Glutamatergic neuron (in vitro differentiated cells): ENCODE data around the gene IQCM. TPM values are rescaled to one million over a fixed set of nuclear protein-coding genes. Genes with fewer than 3 reads are reported as not detected.

Source experiments
- DNase-seq: peaks from one replicate; pipeline ENCODE4 v3.0.0; 2022
- H3K27ac Mint-ChIP-seq: one replicate; pipeline ENCODE4 v1.8.0; 2020; ENCODE audit warnings: mild to moderate bottlenecking, mixed read lengths, inconsistent platforms; ENCODE audit not compliant: unreplicated experiment
- H3K27me3 Mint-ChIP-seq: one replicate; pipeline ENCODE4 v1.8.0; 2020; ENCODE audit warnings: mild to moderate bottlenecking, moderate library complexity, mixed read lengths, inconsistent platforms; ENCODE audit not compliant: unreplicated experiment
- H3K36me3 Mint-ChIP-seq: one replicate; pipeline ENCODE4 v1.8.0; 2020; ENCODE audit warnings: mild to moderate bottlenecking, mixed read lengths, inconsistent platforms; ENCODE audit not compliant: unreplicated experiment
- H3K4me1 Mint-ChIP-seq: one replicate; pipeline ENCODE4 v1.8.0; 2020; ENCODE audit warnings: mild to moderate bottlenecking, low read depth, mixed read lengths, inconsistent platforms; ENCODE audit not compliant: unreplicated experiment
- H3K4me3 Mint-ChIP-seq: one replicate; pipeline ENCODE4 v1.8.0; 2020; ENCODE audit warnings: mild to moderate bottlenecking, mixed read lengths, inconsistent platforms; ENCODE audit not compliant: unreplicated experiment
- H3K9me3 Mint-ChIP-seq: one replicate; pipeline ENCODE4 v1.8.0; 2020; ENCODE audit warnings: mild to moderate bottlenecking, moderate library complexity, mixed read lengths, inconsistent platforms; ENCODE audit not compliant: unreplicated experiment
- CTCF ChIP-seq: fragments of 200-600 bp; sonication (generic); IDR thresholded peaks from one replicate; pipeline ENCODE4 v1.5.0; 2021; ENCODE audit not compliant: partially characterized antibody, unreplicated experiment
- total RNA-seq: library from RNA; stranded (reverse); fragmentation: NEBNext Ultra II Directional; extraction: Animal tissue kit (Norgen Biotek cat#: 25700); gene quantifications from one replicate; pipeline ENCODE4 v1.2.1, GENCODE V29; 2021; ENCODE audit not compliant: unreplicated experiment

IQCM gene
- total RNA-seq, 1 donor from 2014 or later = not detected

- DNase-seq = peak; percentile 16
- Mint-ChIP-seq H3K36me3 (no peaks in the 10 kb centered on the region), H3K4me3 (no peak overlapping the region), H3K4me1 (peaks cover 12% of the 10 kb centered on the region), H3K9me3 (peaks cover 2% of the 10 kb centered on the region), H3K27me3 (no peaks in the 10 kb centered on the region), H3K27ac (no peak overlapping the region)
- no peak for TF ChIP-seq CTCF
Observed at GRCh38 chr4:149549911-149550310, 265.7 kb downstream of the IQCM start.

DNA sequence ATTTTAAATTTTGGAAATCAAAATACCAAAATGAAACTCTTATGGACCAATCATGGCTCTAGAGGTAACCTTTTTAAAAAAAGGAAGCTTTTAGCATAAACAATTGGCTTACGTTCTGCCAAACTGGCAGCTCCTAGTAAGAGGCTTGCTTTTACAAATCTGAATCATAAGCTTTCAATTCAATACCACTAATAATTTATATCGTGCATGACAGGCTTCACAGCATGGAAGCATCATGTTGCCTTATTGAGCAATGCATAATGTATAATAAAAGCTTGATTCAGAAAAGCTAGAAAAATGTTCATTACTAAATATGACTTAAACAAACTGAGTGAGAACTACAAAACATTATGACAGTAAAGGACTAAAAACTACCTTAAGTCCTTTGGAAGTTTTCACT is 280.9 kb downstream of the IQCM start:
- no peak overlapping the region for H3K4me3 Mint-ChIP-seq
- DNase-seq = no peak
- no peak for TF ChIP-seq CTCF
- H3K27me3 Mint-ChIP-seq = peaks cover 5% of the 10 kb centered on the region
- H3K36me3 Mint-ChIP-seq = peaks cover 9% of the 10 kb centered on the region
- no peaks in the 10 kb centered on the region for H3K9me3 Mint-ChIP-seq
- H3K27ac Mint-ChIP-seq = no peak overlapping the region
- peaks cover 13% of the 10 kb centered on the region for H3K4me1 Mint-ChIP-seq

DNA sequence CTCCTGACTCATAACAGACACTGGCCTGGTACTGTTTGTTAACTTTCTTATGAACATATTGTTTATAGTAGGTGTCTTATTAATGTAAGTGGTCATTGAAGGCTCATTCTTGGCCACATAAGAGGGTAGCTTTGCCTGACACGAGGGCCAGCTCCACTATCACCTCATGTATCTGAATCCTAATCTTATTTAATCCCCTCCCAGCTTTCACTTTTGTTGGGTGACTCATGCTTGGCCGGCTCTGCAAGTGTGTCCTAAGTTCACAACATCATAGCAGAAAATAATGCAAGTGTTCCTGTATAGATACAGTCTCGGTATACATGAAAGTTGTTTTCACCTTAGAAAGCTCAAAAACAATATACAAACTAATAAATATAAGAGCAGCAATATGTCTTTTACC is 283.8 kb downstream of the IQCM start:
- no peak for TF ChIP-seq CTCF
- Mint-ChIP-seq H3K36me3 (peaks cover 9% of the 10 kb centered on the region), H3K4me1 (peaks cover 11% of the 10 kb centered on the region), H3K27me3 (peaks cover 2% of the 10 kb centered on the region), H3K9me3 (no peaks in the 10 kb centered on the region), H3K4me3 (no peak overlapping the region), H3K27ac (no peak overlapping the region)
- DNase-seq = no peak

DNA sequence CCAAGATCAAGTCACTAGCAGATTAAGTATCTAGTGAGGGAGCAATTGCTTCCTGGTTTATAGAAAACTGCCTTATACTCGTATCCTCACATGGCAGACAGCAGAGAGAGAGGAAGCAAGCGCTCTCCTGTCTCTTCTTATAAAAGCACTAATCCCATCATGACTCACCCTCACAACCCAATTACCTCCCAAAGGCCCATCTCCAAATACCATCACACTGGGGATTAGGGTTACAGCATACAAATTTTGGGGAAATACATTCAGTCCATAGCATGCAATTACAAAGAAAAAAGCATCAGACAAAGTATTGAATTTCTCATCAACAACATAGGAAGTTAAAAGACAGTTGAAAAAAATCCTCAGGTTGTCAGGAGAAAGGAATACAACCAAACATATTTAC is 292.6 kb downstream of the IQCM start:
- Mint-ChIP-seq H3K36me3 (no peaks in the 10 kb centered on the region), H3K9me3 (peaks cover 1% of the 10 kb centered on the region), H3K27me3 (peaks cover 4% of the 10 kb centered on the region), H3K4me3 (no peak overlapping the region), H3K27ac (no peak overlapping the region), H3K4me1 (peaks cover 3% of the 10 kb centered on the region)
- no peak for DNase-seq
- no peak for TF ChIP-seq CTCF

- no peak for DNase-seq
- Mint-ChIP-seq H3K9me3 (peaks cover 1% of the 10 kb centered on the region), H3K36me3 (no peaks in the 10 kb centered on the region), H3K27ac (no peak overlapping the region), H3K4me3 (no peak overlapping the region), H3K27me3 (peaks cover 4% of the 10 kb centered on the region), H3K4me1 (peaks cover 3% of the 10 kb centered on the region)
- TF ChIP-seq CTCF = no peak
Observed at GRCh38 chr4:149521611-149522425, 293.8 kb downstream of the IQCM start.
